AG04450 (cell line): Measurements from ENCODE around the gene LATS2. TPM values are rescaled to one million over a fixed set of nuclear protein-coding genes. Genes with fewer than 3 reads are reported as not detected.
"Not testable (repeated sequence)": the region's sequence is repeated elsewhere in the genome, so short reads cannot be mapped to it uniquely, and the experiment has no call there.

ENCODE experiments used
- CTCF ChIA-PET: fragments of 300-600, 350-600 bp; formaldehyde crosslinking; extraction: SDS; loops from one replicate; lab custom pipeline; 2022; ENCODE audit warnings: antibody characterized with exemption, inconsistent platforms; lab: Charles Lee
- POLR2A ChIA-PET: fragments of 350-600 bp; formaldehyde crosslinking; extraction: SDS; loops from one replicate; lab custom pipeline; 2021; ENCODE audit warnings: antibody characterized with exemption, inconsistent platforms; lab: Yijun Ruan, JAX
- DNase-seq: peaks from one replicate; pipeline ENCODE4 v3.0.0-alpha.2; 2011; ENCODE audit warnings: low read depth, low spot score
- H3K27ac ChIP-seq: one replicate; pipeline ENCODE4 v1.5.1; 2012; ENCODE audit warnings: low read depth, low read length, control low read depth
- H3K27me3 ChIP-seq: one replicate; pipeline ENCODE4 v1.6.0; 2012; ENCODE audit warnings: low read length; ENCODE audit not compliant: control insufficient read depth, insufficient read depth
- H3K4me3 ChIP-seq: 2 replicates; pipeline ENCODE4 v1.5.1; 2011; ENCODE audit warnings: mild to moderate bottlenecking, low read depth, low read length, control low read depth
- H3K9me3 ChIP-seq: 2 replicates; pipeline ENCODE4 v1.5.1; 2012; ENCODE audit warnings: low read length; ENCODE audit not compliant: control insufficient read depth, insufficient read depth
- polyA plus RNA-seq: library from polyadenylated mRNA; depleted of rRNA; stranded (reverse); fragments of >200 nt; gene quantifications from 2 replicates; pipeline ENCODE4 v1.2.3, GENCODE V29; 2011; rRNA removed
- small RNA-seq: library from RNA; depleted of rRNA; stranded (forward); fragments of <200 nt; gene quantifications from one replicate; pipeline ENCODE3, GENCODE V24; 2012; ENCODE audit warnings: low read depth; ENCODE audit not compliant: insufficient read length
- TF ChIP-seq, protein P1 (sequence below): IDR thresholded peaks from 2 replicates; pipeline ENCODE4 v1.5.1; 2011; ENCODE audit warnings: low read depth, low read length, control low read depth, inconsistent platforms

The LATS2 gene
- polyA plus RNA-seq, 1 experiment = 19.3 TPM

DNA sequence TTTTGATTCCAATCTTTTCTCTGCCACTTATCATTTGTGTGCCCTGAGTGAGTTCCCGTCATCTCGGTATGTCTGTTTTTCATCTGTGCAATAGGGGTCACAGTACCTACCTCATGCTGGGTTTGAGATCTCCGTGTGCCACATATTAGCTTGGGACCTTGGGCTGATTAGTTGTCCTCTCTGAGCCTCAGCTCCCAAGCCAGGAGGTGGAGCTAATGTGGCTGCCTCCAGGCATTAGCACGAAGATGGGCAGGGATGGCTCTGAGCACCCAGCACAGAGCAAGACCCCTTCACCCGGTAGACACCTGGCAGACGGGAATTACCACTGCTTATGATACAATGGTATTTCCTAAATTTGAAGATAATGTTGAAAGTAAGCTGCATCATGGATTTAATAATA lies 123.1 kb downstream of the LATS2 start:
- DNase-seq = no peak
- POLR2A ChIA-PET = no interaction called here
- CTCF ChIA-PET = interaction anchor here (1.9 kb wide), 1 partner anchor 539 kb away, joined by 7 read pairs; no protein-coding TSS in a partner anchor

DNA sequence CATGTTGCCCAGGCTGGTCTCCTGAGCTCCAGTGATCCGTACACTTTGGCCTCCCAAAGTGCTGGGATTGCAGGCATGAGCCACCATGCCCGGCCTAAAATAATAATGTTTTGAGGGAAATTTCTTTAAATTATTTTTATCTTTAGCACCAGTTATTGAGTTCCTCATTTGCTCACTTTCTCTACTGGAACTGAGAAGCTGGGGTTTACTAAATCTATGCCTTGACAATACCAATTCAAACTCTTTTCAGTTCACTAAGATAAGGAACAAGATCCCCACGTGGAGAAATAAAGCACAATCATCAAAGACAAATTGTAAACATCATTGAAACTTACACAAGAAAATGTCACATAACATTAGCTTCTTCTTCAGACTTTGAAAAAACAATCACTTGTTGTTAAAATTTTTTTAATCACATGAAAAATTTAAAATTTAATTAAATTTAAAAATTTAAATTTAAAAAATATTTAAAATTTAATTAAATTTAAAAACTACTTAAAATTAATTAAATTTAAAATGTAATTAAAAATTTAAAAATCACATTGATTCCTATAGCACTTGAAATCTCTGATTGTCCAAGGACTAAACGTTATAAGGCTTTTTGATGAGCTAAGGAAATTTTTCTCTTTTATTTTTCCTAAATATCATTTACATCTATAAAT lies 133.7 kb downstream of the LATS2 start:
- ChIA-PET CTCF (interaction anchor here (0.6 to 1.8 kb wide), 7 partner anchors 58 to 731 kb away, joined by 3 to 9 read pairs (median 3); no protein-coding TSS in a partner anchor), POLR2A (no interaction called here)
- TF ChIP-seq, protein P1, sequence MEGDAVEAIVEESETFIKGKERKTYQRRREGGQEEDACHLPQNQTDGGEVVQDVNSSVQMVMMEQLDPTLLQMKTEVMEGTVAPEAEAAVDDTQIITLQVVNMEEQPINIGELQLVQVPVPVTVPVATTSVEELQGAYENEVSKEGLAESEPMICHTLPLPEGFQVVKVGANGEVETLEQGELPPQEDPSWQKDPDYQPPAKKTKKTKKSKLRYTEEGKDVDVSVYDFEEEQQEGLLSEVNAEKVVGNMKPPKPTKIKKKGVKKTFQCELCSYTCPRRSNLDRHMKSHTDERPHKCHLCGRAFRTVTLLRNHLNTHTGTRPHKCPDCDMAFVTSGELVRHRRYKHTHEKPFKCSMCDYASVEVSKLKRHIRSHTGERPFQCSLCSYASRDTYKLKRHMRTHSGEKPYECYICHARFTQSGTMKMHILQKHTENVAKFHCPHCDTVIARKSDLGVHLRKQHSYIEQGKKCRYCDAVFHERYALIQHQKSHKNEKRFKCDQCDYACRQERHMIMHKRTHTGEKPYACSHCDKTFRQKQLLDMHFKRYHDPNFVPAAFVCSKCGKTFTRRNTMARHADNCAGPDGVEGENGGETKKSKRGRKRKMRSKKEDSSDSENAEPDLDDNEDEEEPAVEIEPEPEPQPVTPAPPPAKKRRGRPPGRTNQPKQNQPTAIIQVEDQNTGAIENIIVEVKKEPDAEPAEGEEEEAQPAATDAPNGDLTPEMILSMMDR = no peak
- Histone ChIP-seq H3K9me3 (no peaks in the 10 kb centered on the region), H3K27me3 (no peaks in the 10 kb centered on the region), H3K4me3 (no peak overlapping the region), H3K27ac (no peak overlapping the region)
- DNase-seq = no peak

More for the DNA sequence above, 123.1 kb downstream of the LATS2 start:
- no peaks in the 10 kb centered on the region for H3K27me3 ChIP-seq
- no peak overlapping the region for H3K4me3 ChIP-seq
- TF ChIP-seq, protein P1 = no peak
- no peak overlapping the region for H3K27ac ChIP-seq
- H3K9me3 ChIP-seq = no peaks in the 10 kb centered on the region

DNA sequence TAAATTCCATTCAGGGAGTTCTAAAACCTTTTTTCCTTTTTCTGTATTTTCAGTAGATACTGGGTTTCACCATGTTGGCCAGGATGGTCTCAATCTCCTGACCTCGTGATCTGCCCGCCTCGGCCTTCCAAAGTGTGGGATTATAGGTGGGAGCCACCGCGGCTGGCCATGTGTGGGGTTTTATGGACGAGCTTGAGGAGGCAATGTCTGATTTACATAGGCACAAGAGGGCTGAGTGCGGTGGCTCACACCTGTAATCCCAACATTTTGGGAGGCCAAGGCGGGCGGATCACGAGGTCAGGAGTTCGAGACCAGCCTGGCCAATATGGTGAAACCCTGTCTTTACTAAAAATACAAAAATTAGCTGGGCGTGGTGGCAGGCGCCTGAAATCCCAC lies 136.0 kb downstream of the LATS2 start:
- H3K4me3 ChIP-seq, H3K27me3 ChIP-seq, H3K9me3 ChIP-seq, H3K27ac ChIP-seq, DNase-seq: not testable (repeated sequence)
- ChIA-PET CTCF (interaction anchor here (0.6 to 3.7 kb wide), 29 partner anchors 8 to 746 kb away, joined by 3 to 26 read pairs (median 4); no protein-coding TSS in a partner anchor), POLR2A (interaction anchor here (0.6 kb wide), 1 partner anchor 112 kb away, joined by 4 read pairs; no protein-coding TSS in a partner anchor)

DNA sequence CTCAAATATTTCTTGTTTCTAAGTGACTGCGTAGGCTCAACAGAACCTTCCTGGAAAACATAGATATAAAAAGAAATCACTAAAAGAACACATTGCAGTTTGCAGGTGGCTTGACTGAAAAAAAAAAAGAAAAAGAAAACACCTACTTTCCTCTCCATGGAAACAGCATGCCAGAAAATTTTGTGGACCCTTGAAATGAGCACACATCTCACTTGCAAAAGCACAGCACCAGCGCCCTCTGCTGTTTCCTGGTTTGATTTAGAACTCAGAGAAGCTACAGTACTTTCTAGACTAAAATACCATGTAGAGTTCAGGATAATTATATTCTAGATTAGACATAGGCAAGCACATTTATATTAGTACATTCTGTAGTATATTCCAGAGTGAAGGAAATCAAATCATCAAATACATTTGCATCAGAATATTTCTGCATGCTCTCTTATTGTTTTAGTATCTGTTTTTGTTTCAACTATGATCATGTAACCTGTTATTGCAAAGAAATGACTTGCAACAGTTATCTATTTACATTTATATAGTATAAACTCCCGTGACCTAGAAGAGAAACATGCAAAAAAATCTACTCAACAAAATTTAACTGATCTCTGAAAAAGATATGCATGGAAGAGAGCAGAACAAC lies 136.5 kb downstream of the LATS2 start:
- ChIA-PET POLR2A (interaction anchor here (0.6 kb wide), 1 partner anchor 111 kb away, joined by 4 read pairs; no protein-coding TSS in a partner anchor), CTCF (interaction anchor here (0.5 to 3.7 kb wide), 31 partner anchors 9 to 1870 kb away, joined by 3 to 26 read pairs (median 4); no protein-coding TSS in a partner anchor)
- TF ChIP-seq, protein P1 = peak; percentile 86
- DNase-seq = peak; percentile 70
- H3K9me3 ChIP-seq = no peaks in the 10 kb centered on the region
- no peak overlapping the region for H3K4me3 ChIP-seq
- no peak overlapping the region for H3K27ac ChIP-seq
- H3K27me3 ChIP-seq = no peaks in the 10 kb centered on the region

DNA sequence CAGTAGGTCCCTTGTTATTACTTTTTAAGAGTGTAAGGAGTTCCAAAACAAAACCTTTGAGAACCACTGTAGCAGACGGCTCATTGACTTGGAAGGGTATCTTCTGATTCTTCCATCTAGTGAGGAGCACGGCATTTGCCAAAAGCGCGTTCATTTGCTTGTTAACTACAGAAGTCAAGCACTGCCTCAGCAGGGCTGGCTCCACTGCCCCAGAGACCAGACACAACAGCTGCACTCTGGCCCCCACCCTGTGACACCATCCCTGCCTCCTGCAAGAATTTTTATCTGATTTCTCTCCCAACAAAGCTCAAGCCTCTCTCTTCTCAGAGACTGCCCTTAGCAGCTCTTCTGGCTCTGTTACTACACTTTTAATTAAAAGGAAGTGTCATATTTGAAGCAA lies 138.1 kb downstream of the LATS2 start:
- TF ChIP-seq, protein P1 = no peak
- Histone ChIP-seq H3K4me3 (no peak overlapping the region), H3K27ac (no peak overlapping the region), H3K9me3 (no peaks in the 10 kb centered on the region), H3K27me3 (no peaks in the 10 kb centered on the region)
- POLR2A ChIA-PET = interaction anchor here (0.5 kb wide), 1 partner anchor 71 kb away, joined by 4 read pairs; no protein-coding TSS in a partner anchor
- no peak for DNase-seq
- CTCF ChIA-PET = interaction anchor here (1.1 to 3.7 kb wide), 5 partner anchors 95 to 726 kb away, joined by 3 to 26 read pairs (median 10); no protein-coding TSS in a partner anchor

Small RNAs within 50 kb of the gene (small RNA-seq; reads per million reads assigned to genes)
- gene PPIAP27 (not detected), gene RNU4-9P (not detected)

Other genes with a start within 250 kb of the LATS2 start
- gene XPO4, start 158.8 kb downstream of the LATS2 start, polyA plus RNA-seq = 10.9 and 14.4 TPM in 2 replicates
- gene SAP18, start 78.5 kb upstream of the LATS2 start, polyA plus RNA-seq = 99.1 and 122 TPM in 2 replicates
- 4.3 and 7.3 TPM in 2 replicates for gene SKA3, start 115.0 kb upstream of the LATS2 start, polyA plus RNA-seq
- gene MRPL57, start 115.1 kb upstream of the LATS2 start, polyA plus RNA-seq = 14.6 and 15.6 TPM in 2 replicates